AG09309 (cell line): ENCODE measurements around the gene SLC38A3.
"Not testable (repeated sequence)": the region's sequence is repeated elsewhere in the genome, so short reads cannot be mapped to it uniquely, and the experiment has no call there.

Source experiments
- DNase-seq: peaks from one replicate; pipeline ENCODE4 v3.0.0-alpha.2; 2010; ENCODE audit warnings: low read depth
- H3K4me3 ChIP-seq: 2 replicates; pipeline ENCODE4 v1.5.1; 2011; ENCODE audit warnings: mild to moderate bottlenecking, low read depth, low read length, moderate library complexity; ENCODE audit not compliant: control insufficient read depth
- CTCF ChIP-seq: IDR thresholded peaks from 2 replicates; pipeline ENCODE4 v1.5.1; 2011; ENCODE audit warnings: mild to moderate bottlenecking, low read depth, low read length, inconsistent platforms; ENCODE audit not compliant: insufficient read depth, control insufficient read depth; ENCODE audit errors: missing control alignments

Gene SLC38A3

GRCh38 chr3:50210176-50210509 lies 5.1 kb downstream of the SLC38A3 start:
- no peak overlapping the region for H3K4me3 ChIP-seq
- no peak for TF ChIP-seq CTCF
- no peak for DNase-seq

- no peak overlapping the region for H3K4me3 ChIP-seq
- no peak for TF ChIP-seq CTCF
- no peak for DNase-seq
Measured at GRCh38 chr3:50210510-50211367, 5.7 kb downstream of the SLC38A3 start.

- not testable (repeated sequence) for H3K4me3 ChIP-seq, DNase-seq
Measured at GRCh38 chr3:50211368-50211717, 6.3 kb downstream of the SLC38A3 start.

- peak; percentile 33 for DNase-seq
- H3K4me3 ChIP-seq, result no peak overlapping the region
- TF ChIP-seq CTCF, result no peak
Measured at GRCh38 chr3:50211930-50212329, 6.9 kb downstream of the SLC38A3 start.

- no peak for TF ChIP-seq CTCF
- DNase-seq, result no peak
- no peak overlapping the region for H3K4me3 ChIP-seq
Measured at GRCh38 chr3:50212502-50212901, 7.4 kb downstream of the SLC38A3 start.

- no peak for TF ChIP-seq CTCF
- no peak for DNase-seq
- no peak overlapping the region for H3K4me3 ChIP-seq
Measured at GRCh38 chr3:50212971-50213370, 7.9 kb downstream of the SLC38A3 start.

GRCh38 chr3:50213373-50213772 lies 8.3 kb downstream of the SLC38A3 start:
- no peak for DNase-seq
- TF ChIP-seq CTCF, result no peak
- no peak overlapping the region for H3K4me3 ChIP-seq
